ENCODE data around the gene CD44. TPM values are rescaled to one million over a fixed set of nuclear protein-coding genes. Genes with fewer than 3 reads are reported as not detected.

CD44 gene
- polyA plus RNA-seq, 1 of the 3 experiments (the other 2 are of a cell fraction): 457 TPM

GRCh38 chr11:35173011-35173511 lies 34.1 kb downstream of the CD44 start:
- Histone ChIP-seq H4K20me1 (ENCODE audit: insufficient read depth) (no peaks in the 10 kb centered on the region), H3F3A (replicated peaks; ENCODE audit: insufficient read depth) (peaks cover 45% of the 10 kb centered on the region), H2AFZ (ENCODE audit: low read depth) (no peak overlapping the region), H3K27me3 (ENCODE audit: insufficient read depth) (no peaks in the 10 kb centered on the region), H3K4me3 (ENCODE audit: low read depth in 2 of 2, low read length in 1 of 2) (no peak overlapping the region), H3K79me2 (ENCODE audit: insufficient read depth) (peaks cover 100% of the 10 kb centered on the region), H3K9me3 (no peaks in the 10 kb centered on the region), H3K4me2 (no peak overlapping the region), H3K4me1 (ENCODE audit: control insufficient read depth in 1 of 2, insufficient read depth in 2 of 2, low read depth in 1 of 2, low read length in 1 of 2) (peaks cover 0 to 52% of the 10 kb centered on the region in 2 experiments; a peak in 3 of 4 replicates), H3K9me2 (no peaks in the 10 kb centered on the region), H3K36me3 (replicated peaks in 1 of 2; ENCODE audit: control insufficient read depth in 1 of 2, insufficient read depth in 2 of 2, low read length in 1 of 2) (peaks cover 10 to 45% of the 10 kb centered on the region in 2 experiments), H3K27ac (ENCODE audit: low read depth in 2 of 2, low read length in 1 of 2) (peak overlapping the region in 1 of 2 experiments; percentile 88; a peak in 2 of 4 replicates), H3K9ac (no peak overlapping the region)
- no peak for DNase-seq
- POLR2A ChIA-PET: no interaction called here
- 73% methylated on average over 2 of the region's 2 CpGs for WGBS (ENCODE audit: low lambda C conversion rate)
- CTCF ChIA-PET: interaction anchor here (1.0 kb wide), 1 partner anchor 10 kb away, joined by 4 read pairs; no protein-coding TSS in a partner anchor
- TF ChIP-seq RAD21 (IDR thresholded peaks at IDR 0.05; ENCODE audit: low read length) (no peak), ELF1 (IDR thresholded peaks at IDR 0.05) (no peak), FOSL2 (IDR thresholded peaks at IDR 0.05; ENCODE audit: borderline replicate concordance, low read depth) (no peak)

- Histone ChIP-seq H3F3A (replicated peaks; ENCODE audit: insufficient read depth) (peaks cover 52% of the 10 kb centered on the region), H3K27ac (ENCODE audit: low read depth in 2 of 2, low read length in 1 of 2) (peak overlapping the region in 1 of 2 experiments; percentile 88; a peak in 2 of 4 replicates), H4K20me1 (ENCODE audit: insufficient read depth) (no peaks in the 10 kb centered on the region), H3K9me3 (no peaks in the 10 kb centered on the region), H3K4me1 (ENCODE audit: control insufficient read depth in 1 of 2, insufficient read depth in 2 of 2, low read depth in 1 of 2, low read length in 1 of 2) (peaks cover under 1 to 52% of the 10 kb centered on the region in 2 experiments; a peak in 3 of 4 replicates), H3K79me2 (ENCODE audit: insufficient read depth) (peaks cover 100% of the 10 kb centered on the region), H3K27me3 (ENCODE audit: insufficient read depth) (no peaks in the 10 kb centered on the region), H2AFZ (ENCODE audit: low read depth) (no peak overlapping the region), H3K4me2 (peak overlapping the region; percentile 39), H3K9ac (no peak overlapping the region), H3K9me2 (no peaks in the 10 kb centered on the region), H3K36me3 (replicated peaks in 1 of 2; ENCODE audit: control insufficient read depth in 1 of 2, insufficient read depth in 2 of 2, low read length in 1 of 2) (peaks cover 15 to 50% of the 10 kb centered on the region in 2 experiments), H3K4me3 (ENCODE audit: low read depth in 2 of 2, low read length in 1 of 2) (no peak overlapping the region)
- POLR2A ChIA-PET: no interaction called here
- TF ChIP-seq USF2 (IDR thresholded peaks at IDR 0.05; ENCODE audit: borderline replicate concordance, low read depth, low read length) (no peak), EP300 (IDR thresholded peaks at IDR 0.05; ENCODE audit: borderline replicate concordance in 1 of 2, low read depth in 1 of 2, low read length in 1 of 2) (no peak), JUND (IDR thresholded peaks at IDR 0.05) (no peak), USF1 (IDR thresholded peaks at IDR 0.05; ENCODE audit: borderline replicate concordance, low read depth) (no peak), GATA2 (CRISPR knock-in tag; IDR thresholded peaks at IDR 0.05) (no peak), ZBTB33 (IDR thresholded peaks at IDR 0.05; ENCODE audit: borderline replicate concordance, low read depth) (no peak), RXRA (IDR thresholded peaks at IDR 0.05; ENCODE audit: borderline replicate concordance, low read depth) (no peak), GABPA (IDR thresholded peaks at IDR 0.05; ENCODE audit: low read depth) (no peak), TCF12 (IDR thresholded peaks at IDR 0.05) (no peak), RCOR1 (IDR thresholded peaks at IDR 0.05; ENCODE audit: low read length) (no peak), SIN3A (IDR thresholded peaks at IDR 0.05; ENCODE audit: borderline replicate concordance, low read depth, low read length) (no peak), TAF1 (IDR thresholded peaks at IDR 0.05; ENCODE audit: borderline replicate concordance, low read depth, low read length) (no peak), NFIC (IDR thresholded peaks at IDR 0.05; ENCODE audit: borderline replicate concordance) (no peak), RFX5 (IDR thresholded peaks at IDR 0.05; ENCODE audit: low read length) (no peak), REST (IDR thresholded peaks at IDR 0.05; ENCODE audit: low read depth, low read length) (no peak), YY1 (IDR thresholded peaks at IDR 0.05; ENCODE audit: low read depth) (no peak)
- no peak for DNase-seq
- CTCF ChIA-PET: interaction anchor here (0.6 to 1.0 kb wide), 4 partner anchors 9 to 673 kb away, joined by 3 to 4 read pairs (median 3); no protein-coding TSS in a partner anchor
- 89% methylated on average over 3 of the region's 3 CpGs for WGBS (ENCODE audit: low lambda C conversion rate)
Measured at GRCh38 chr11:35173616-35174566, 34.9 kb downstream of the CD44 start.
